ENCODE measurements around the gene MBP.

DNA sequence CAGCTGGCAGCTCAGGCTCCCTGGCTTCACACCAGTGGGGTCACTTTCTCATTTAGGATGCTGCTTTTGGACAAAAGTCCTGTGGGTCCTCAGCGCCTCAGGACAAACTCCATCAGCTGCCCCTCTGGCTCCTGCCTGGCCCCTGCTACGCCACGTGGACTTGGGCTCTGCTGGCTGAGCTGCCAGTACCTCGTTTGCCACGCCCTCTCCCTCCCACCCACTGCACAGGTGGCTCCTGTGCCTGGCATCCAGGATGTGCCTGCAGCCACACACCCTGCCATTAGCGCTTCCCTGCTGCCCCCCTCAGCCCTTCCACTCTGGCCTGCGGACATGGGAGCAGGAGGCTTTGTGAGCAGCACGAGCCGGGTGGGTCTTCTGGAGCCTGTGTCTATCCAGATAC lies 191.3 kb downstream of the MBP start:
- TF ChIP-seq POLR2A (IDR thresholded peaks at IDR 0.05; ENCODE audit: low read depth, low read length) = no peak
- TF ChIP-seq POLR2AphosphoS5 (IDR thresholded peaks at IDR 0.05; ENCODE audit: low read depth, low read length) = no peak

Data from GM12891 (cell line).